Measurements from ENCODE around the gene PTPN11.

DNA sequence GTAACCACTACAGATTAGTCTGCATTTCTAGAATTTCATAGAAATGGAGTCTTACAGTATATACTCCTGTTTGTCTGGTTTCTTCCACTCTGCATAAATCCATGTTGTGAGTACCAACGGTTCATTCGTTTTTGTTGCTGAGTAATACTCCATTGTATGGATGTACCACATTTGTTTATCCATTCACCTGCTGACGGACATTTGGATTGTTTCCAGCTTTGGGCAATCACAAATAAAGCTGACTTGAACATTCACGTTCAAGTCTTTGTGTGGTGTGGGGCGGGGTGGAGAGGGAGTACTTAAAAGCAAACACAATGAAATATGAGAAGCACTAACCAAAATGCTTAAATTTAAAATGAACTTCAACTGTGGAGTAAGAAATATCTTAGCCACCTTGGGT, 43.6 kb upstream of the PTPN11 start:
- TF ChIP-seq, protein P1, sequence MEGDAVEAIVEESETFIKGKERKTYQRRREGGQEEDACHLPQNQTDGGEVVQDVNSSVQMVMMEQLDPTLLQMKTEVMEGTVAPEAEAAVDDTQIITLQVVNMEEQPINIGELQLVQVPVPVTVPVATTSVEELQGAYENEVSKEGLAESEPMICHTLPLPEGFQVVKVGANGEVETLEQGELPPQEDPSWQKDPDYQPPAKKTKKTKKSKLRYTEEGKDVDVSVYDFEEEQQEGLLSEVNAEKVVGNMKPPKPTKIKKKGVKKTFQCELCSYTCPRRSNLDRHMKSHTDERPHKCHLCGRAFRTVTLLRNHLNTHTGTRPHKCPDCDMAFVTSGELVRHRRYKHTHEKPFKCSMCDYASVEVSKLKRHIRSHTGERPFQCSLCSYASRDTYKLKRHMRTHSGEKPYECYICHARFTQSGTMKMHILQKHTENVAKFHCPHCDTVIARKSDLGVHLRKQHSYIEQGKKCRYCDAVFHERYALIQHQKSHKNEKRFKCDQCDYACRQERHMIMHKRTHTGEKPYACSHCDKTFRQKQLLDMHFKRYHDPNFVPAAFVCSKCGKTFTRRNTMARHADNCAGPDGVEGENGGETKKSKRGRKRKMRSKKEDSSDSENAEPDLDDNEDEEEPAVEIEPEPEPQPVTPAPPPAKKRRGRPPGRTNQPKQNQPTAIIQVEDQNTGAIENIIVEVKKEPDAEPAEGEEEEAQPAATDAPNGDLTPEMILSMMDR (IDR thresholded peaks at IDR 0.05; ENCODE audit: extremely low read depth in 1 of 2, insufficient read depth in 1 of 2, low read depth in 1 of 2, low read length in 2 of 2) = no peak
- no peak for TF ChIP-seq EZH2 (IDR thresholded peaks at IDR 0.05; ENCODE audit: borderline replicate concordance, low read depth, low read length, severe bottlenecking)
- no peak for TF ChIP-seq POLR2AphosphoS5 (IDR thresholded peaks at IDR 0.05; ENCODE audit: insufficient read depth, low read depth, low read length)
- TF ChIP-seq, protein P2, sequence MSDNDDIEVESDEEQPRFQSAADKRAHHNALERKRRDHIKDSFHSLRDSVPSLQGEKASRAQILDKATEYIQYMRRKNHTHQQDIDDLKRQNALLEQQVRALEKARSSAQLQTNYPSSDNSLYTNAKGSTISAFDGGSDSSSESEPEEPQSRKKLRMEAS (IDR thresholded peaks at IDR 0.05; ENCODE audit: insufficient read depth, insufficient read length) = no peak
- no peak for TF ChIP-seq JUN (IDR thresholded peaks at IDR 0.05; ENCODE audit: borderline replicate concordance, insufficient read depth, insufficient read length, low read depth)
